ENCODE results near the gene CDK6. TPM values are rescaled to one million over a fixed set of nuclear protein-coding genes. Genes with fewer than 3 reads are reported as not detected.

CDK6 gene
- polyA plus RNA-seq, 2 of the 4 experiments (the other 2 are of a cell fraction), result 13.6 to 25.9 TPM

DNA sequence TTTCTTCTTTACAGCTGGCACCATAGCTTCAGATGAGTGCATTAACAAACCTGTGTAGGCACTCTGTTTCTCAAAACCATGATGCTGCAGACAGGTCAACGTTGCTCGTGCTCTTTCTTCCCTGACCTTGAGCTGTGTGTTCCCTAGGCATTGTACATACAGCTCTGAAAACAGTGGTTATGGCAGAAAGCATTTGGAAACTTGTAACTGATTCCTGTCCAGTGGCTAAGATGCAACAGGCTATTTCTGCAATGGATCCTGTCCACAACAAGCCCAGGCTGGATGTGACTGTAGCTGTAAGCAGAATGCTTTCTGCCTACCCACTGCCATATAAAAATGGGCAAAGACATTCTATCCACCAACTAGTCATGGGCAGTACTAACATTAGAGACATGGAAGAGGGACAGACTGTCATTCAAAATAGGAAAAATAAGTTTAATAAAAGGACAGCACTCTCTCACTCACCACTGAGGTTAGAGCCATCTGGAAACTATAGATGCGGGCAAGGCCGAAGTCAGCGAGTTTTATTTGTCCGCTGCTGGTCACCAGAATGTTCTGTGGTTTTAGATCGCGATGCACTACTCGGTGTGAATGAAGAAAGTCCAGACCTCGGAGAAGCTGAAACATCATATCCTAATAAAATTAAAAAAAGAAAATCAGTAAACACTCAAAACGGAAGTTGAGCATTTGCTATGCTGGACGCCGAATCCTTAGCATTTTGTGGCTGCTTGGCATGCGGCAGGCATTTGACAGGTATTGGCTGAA, 111.0 kb downstream of the CDK6 start:
- TF ChIP-seq EP300 (IDR thresholded peaks at IDR 0.05) (no peak), ZSCAN20 (CRISPR knock-in tag; IDR thresholded peaks at IDR 0.05) (no peak), NFE2L2 (conservative IDR thresholded peaks at IDR 0.05; ENCODE audit: low read length) (no peak), CBX2 (IDR thresholded peaks at IDR 0.05; ENCODE audit: borderline replicate concordance, low read depth) (no peak), CEBPB (IDR thresholded peaks at IDR 0.05) (no peak), RAD21 (conservative IDR thresholded peaks at IDR 0.05 in 1 of 2, IDR thresholded peaks at IDR 0.05 in 1 of 2) (no peak), MAZ (IDR thresholded peaks at IDR 0.05; ENCODE audit: borderline replicate concordance, low read depth, low read length) (no peak), POLR2AphosphoS2 (conservative IDR thresholded peaks at IDR 0.05; ENCODE audit: low read length) (no peak), HDAC2 (IDR thresholded peaks at IDR 0.05) (no peak), CHD2 (IDR thresholded peaks at IDR 0.05; ENCODE audit: low read length, partially characterized antibody) (no peak), JUNB (IDR thresholded peaks at IDR 0.05) (no peak), BHLHE40 (IDR thresholded peaks at IDR 0.05; ENCODE audit: low read depth, low read length) (no peak), HEYL (CRISPR knock-in tag; IDR thresholded peaks at IDR 0.05) (no peak), NR3C1 (IDR thresholded peaks at IDR 0.05) (no peak), RCOR1 (IDR thresholded peaks at IDR 0.05; ENCODE audit: low read depth, low read length) (no peak), RARB (CRISPR knock-in tag; IDR thresholded peaks at IDR 0.05) (no peak)
- TF ChIP-seq, protein P1, sequence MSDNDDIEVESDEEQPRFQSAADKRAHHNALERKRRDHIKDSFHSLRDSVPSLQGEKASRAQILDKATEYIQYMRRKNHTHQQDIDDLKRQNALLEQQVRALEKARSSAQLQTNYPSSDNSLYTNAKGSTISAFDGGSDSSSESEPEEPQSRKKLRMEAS (IDR thresholded peaks at IDR 0.05), result no peak
- TF ChIP-seq, protein P2, sequence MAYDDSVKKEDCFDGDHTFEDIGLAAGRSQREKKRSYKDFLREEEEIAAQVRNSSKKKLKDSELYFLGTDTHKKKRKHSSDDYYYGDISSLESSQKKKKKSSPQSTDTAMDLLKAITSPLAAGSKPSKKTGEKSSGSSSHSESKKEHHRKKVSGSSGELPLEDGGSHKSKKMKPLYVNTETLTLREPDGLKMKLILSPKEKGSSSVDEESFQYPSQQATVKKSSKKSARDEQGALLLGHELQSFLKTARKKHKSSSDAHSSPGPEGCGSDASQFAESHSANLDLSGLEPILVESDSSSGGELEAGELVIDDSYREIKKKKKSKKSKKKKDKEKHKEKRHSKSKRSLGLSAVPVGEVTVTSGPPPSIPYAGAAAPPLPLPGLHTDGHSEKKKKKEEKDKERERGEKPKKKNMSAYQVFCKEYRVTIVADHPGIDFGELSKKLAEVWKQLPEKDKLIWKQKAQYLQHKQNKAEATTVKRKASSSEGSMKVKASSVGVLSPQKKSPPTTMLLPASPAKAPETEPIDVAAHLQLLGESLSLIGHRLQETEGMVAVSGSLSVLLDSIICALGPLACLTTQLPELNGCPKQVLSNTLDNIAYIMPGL (CRISPR knock-in tag; IDR thresholded peaks at IDR 0.05; ENCODE audit: borderline replicate concordance), result no peak
- TF ChIP-seq, protein P3, sequence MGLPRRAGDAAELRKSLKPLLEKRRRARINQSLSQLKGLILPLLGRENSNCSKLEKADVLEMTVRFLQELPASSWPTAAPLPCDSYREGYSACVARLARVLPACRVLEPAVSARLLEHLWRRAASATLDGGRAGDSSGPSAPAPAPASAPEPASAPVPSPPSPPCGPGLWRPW (IDR thresholded peaks at IDR 0.05), result no peak
- TF ChIP-seq, protein P4, sequence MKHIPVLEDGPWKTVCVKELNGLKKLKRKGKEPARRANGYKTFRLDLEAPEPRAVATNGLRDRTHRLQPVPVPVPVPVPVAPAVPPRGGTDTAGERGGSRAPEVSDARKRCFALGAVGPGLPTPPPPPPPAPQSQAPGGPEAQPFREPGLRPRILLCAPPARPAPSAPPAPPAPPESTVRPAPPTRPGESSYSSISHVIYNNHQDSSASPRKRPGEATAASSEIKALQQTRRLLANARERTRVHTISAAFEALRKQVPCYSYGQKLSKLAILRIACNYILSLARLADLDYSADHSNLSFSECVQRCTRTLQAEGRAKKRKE (CRISPR knock-in tag; IDR thresholded peaks at IDR 0.05; ENCODE audit: low read depth), result no peak
- Histone ChIP-seq H3K9me3 (no peaks in the 10 kb centered on the region), H3K4me2 (no peak overlapping the region), H3K4me1 (peaks cover 27% of the 10 kb centered on the region), H3K4me3 (no peak overlapping the region), H3K27ac (no peak overlapping the region)
- no peak for DNase-seq (ENCODE audit: low read depth in 1 of 2, low spot score in 1 of 2)
- no peak for FAIRE-seq
- WGBS (ENCODE audit: missing lambda C conversion rate), result 97% methylated on average over 14 of the region's 14 CpGs
- ChIA-PET POLR2A (no interaction called here), CTCF (interaction anchor here (1.0 to 1.5 kb wide), 2 partner anchors 29 to 108 kb away, joined by 3 to 5 read pairs; no protein-coding TSS in a partner anchor)
- ATAC-seq, result no peak

DNA sequence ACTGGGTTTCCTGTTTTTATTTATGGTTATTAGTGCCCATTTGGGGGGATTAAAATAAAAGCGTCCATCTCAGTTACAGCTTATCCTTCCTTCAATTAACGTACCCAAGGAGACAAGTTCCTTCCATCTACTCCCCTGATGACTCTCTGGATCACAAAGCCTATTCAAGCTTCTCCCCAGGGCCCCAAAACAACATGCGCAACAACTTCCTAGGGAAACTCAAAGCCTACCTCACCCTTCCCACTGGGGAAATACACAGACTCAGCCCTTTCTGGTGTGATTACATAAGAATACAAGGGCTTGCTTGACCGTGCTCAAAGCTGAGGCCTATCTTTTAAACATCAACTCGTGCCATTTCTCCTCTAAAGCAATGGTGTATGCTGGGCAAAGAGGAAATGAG, 112.4 kb downstream of the CDK6 start:
- WGBS (ENCODE audit: missing lambda C conversion rate), result 91% methylated on average over 5 of the region's 5 CpGs
- H3K9me3 ChIP-seq, result no peaks in the 10 kb centered on the region
- no peak for FAIRE-seq
- no peak for ATAC-seq
- DNase-seq (ENCODE audit: low read depth in 1 of 2, low spot score in 1 of 2), result no peak
- peak overlapping the region in 1 of 2 experiments; percentile 56; a peak in 3 of 6 replicates for H3K27ac ChIP-seq
- no peak overlapping the region for H3K4me2 ChIP-seq
- ChIA-PET CTCF (no interaction called here), POLR2A (no interaction called here)
- H3K4me1 ChIP-seq, result peaks cover 23% of the 10 kb centered on the region
- no peak overlapping the region for H3K4me3 ChIP-seq
- no peak for TF ChIP-seq MAZ (IDR thresholded peaks at IDR 0.05; ENCODE audit: borderline replicate concordance, low read depth, low read length)
- no peak for TF ChIP-seq EP300 (IDR thresholded peaks at IDR 0.05)
- TF ChIP-seq, protein P5, sequence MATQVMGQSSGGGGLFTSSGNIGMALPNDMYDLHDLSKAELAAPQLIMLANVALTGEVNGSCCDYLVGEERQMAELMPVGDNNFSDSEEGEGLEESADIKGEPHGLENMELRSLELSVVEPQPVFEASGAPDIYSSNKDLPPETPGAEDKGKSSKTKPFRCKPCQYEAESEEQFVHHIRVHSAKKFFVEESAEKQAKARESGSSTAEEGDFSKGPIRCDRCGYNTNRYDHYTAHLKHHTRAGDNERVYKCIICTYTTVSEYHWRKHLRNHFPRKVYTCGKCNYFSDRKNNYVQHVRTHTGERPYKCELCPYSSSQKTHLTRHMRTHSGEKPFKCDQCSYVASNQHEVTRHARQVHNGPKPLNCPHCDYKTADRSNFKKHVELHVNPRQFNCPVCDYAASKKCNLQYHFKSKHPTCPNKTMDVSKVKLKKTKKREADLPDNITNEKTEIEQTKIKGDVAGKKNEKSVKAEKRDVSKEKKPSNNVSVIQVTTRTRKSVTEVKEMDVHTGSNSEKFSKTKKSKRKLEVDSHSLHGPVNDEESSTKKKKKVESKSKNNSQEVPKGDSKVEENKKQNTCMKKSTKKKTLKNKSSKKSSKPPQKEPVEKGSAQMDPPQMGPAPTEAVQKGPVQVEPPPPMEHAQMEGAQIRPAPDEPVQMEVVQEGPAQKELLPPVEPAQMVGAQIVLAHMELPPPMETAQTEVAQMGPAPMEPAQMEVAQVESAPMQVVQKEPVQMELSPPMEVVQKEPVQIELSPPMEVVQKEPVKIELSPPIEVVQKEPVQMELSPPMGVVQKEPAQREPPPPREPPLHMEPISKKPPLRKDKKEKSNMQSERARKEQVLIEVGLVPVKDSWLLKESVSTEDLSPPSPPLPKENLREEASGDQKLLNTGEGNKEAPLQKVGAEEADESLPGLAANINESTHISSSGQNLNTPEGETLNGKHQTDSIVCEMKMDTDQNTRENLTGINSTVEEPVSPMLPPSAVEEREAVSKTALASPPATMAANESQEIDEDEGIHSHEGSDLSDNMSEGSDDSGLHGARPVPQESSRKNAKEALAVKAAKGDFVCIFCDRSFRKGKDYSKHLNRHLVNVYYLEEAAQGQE (IDR thresholded peaks at IDR 0.05), result no peak
- TF ChIP-seq FOSL2 (IDR thresholded peaks at IDR 0.05), result no peak
- no peak for TF ChIP-seq FOSL2 (CRISPR knock-in tag; IDR thresholded peaks at IDR 0.05)
- no peak for TF ChIP-seq NFE2L2 (conservative IDR thresholded peaks at IDR 0.05; ENCODE audit: low read length)
- TF ChIP-seq PHF8 (IDR thresholded peaks at IDR 0.05; ENCODE audit: borderline replicate concordance, low read depth), result no peak
- TF ChIP-seq MYC (IDR thresholded peaks at IDR 0.05; ENCODE audit: borderline replicate concordance, low read length), result no peak
- TF ChIP-seq FOSB (CRISPR knock-in tag; IDR thresholded peaks at IDR 0.05), result no peak
- no peak for TF ChIP-seq TFCP2L1 (CRISPR knock-in tag; IDR thresholded peaks at IDR 0.05)
- no peak for TF ChIP-seq JUN (IDR thresholded peaks at IDR 0.05)
- TF ChIP-seq HOXA7 (CRISPR knock-in tag; IDR thresholded peaks at IDR 0.05), result no peak
- no peak for TF ChIP-seq HDAC2 (IDR thresholded peaks at IDR 0.05)
- TF ChIP-seq BHLHE40 (IDR thresholded peaks at IDR 0.05; ENCODE audit: low read depth, low read length), result no peak
- TF ChIP-seq MAFK (IDR thresholded peaks at IDR 0.05; ENCODE audit: partially characterized antibody), result no peak
- TF ChIP-seq FOXS1 (CRISPR knock-in tag; IDR thresholded peaks at IDR 0.05), result no peak
- no peak for TF ChIP-seq HOXB13 (CRISPR knock-in tag; IDR thresholded peaks at IDR 0.05; ENCODE audit: low read depth)
- TF ChIP-seq JUNB (IDR thresholded peaks at IDR 0.05), result no peak

Measured in A549 (cell line).